Ovary (tissue), 3 donors: Measurements from ENCODE around the gene TSR2.

Experiments used
- EP300 ChIP-seq: sonication (generic); formaldehyde crosslinking; IDR thresholded peaks from one replicate; pipeline ENCODE4 v1.6.1; 2017; ENCODE audit warnings: antibody characterized with exemption
- POLR2A ChIP-seq: fragments of 450-650 bp; IDR thresholded peaks from one replicate; pipeline ENCODE4 v1.6.1; 2017; ENCODE audit warnings: antibody characterized with exemption, mild to moderate bottlenecking, moderate library complexity
- TF ChIP-seq, protein P1 (sequence below), 3 donors: fragments of 450-650 bp in 2 of 3; fragments of 200-600 bp in 1 of 3; IDR thresholded peaks; one replicate each; pipeline versions ENCODE4 v1.5.1 to v1.8.0; 2016 to 2022; ENCODE audit warnings: antibody characterized with exemption in 3 of 3, mild to moderate bottlenecking in 1 of 3
- donor health status: DM: no; HTN: no; CAD: no.

GRCh38 chrX:54430519-54430918, 9.7 kb upstream of the TSR2 start:
- TF ChIP-seq, protein P1, sequence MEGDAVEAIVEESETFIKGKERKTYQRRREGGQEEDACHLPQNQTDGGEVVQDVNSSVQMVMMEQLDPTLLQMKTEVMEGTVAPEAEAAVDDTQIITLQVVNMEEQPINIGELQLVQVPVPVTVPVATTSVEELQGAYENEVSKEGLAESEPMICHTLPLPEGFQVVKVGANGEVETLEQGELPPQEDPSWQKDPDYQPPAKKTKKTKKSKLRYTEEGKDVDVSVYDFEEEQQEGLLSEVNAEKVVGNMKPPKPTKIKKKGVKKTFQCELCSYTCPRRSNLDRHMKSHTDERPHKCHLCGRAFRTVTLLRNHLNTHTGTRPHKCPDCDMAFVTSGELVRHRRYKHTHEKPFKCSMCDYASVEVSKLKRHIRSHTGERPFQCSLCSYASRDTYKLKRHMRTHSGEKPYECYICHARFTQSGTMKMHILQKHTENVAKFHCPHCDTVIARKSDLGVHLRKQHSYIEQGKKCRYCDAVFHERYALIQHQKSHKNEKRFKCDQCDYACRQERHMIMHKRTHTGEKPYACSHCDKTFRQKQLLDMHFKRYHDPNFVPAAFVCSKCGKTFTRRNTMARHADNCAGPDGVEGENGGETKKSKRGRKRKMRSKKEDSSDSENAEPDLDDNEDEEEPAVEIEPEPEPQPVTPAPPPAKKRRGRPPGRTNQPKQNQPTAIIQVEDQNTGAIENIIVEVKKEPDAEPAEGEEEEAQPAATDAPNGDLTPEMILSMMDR (IDR thresholded peaks at IDR 0.05): no peak
- TF ChIP-seq POLR2A: no peak
- no peak for TF ChIP-seq EP300
